PC-9 (cell line): ENCODE results near the gene CTAGE1.

ENCODE experiments used
- CTCF ChIP-seq: fragments of 200-600 bp; sonication (generic); conservative IDR thresholded peaks from 2 replicates; pipeline ENCODE4 v1.6.1; 2017; ENCODE audit warnings: mixed run types, antibody characterized with exemption, mild to moderate bottlenecking, moderate library complexity
- EZH2 ChIP-seq: fragments of 200-600 bp; sonication (generic); IDR thresholded peaks from 2 replicates; pipeline ENCODE4 v1.8.0; 2017; ENCODE audit warnings: antibody characterized with exemption, low read depth

DNA sequence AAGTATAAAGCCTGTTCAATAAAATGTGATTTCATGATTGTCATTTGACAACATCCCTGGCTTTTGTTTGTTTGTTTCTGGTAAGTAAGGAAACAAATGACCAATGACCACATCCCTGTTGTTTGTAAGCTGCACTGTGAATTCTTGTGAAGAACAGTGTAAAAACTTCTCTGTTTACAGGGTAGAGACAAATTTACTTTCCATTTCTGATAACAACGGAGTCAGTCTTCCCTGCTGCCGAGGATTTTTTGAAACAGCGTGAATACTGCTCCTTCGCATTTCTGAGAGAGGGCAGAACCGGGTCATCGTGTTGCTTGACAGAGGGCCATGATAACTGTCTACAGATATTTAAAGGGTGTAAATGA lies 38.4 kb upstream of the CTAGE1 start:
- TF ChIP-seq CTCF (no peak), EZH2 (no peak)
